B cell (primary cell): Measurements from ENCODE around the gene TNFRSF25. TPM values are rescaled to one million over a fixed set of nuclear protein-coding genes. Genes with fewer than 3 reads are reported as not detected.

Source experiments
- ATAC-seq: fragments of 200-7000 bp; cut with Tn5 transposase; one replicate; pipeline ENCODE4 v1.10.0; 2021; ENCODE audit warnings: low read depth, mild to moderate bottlenecking, moderate number of reproducible peaks, moderate library complexity
- CTCF ChIA-PET: fragments of 350-600 bp; sonication (Branson Sonifier 250); formaldehyde crosslinking; loops from one replicate; lab custom pipeline; 2021; ENCODE audit warnings: antibody characterized with exemption, inconsistent platforms; lab: Charles Lee
- POLR2A ChIA-PET: fragments of 350-600 bp; sonication (Branson Sonifier 250); formaldehyde crosslinking; loops from one replicate; lab custom pipeline; 2021; ENCODE audit warnings: antibody characterized with exemption; lab: Charles Lee
- DNase-seq: peaks from one replicate; pipeline ENCODE4 v3.0.0; 2013
- H2AFZ ChIP-seq: 2 replicates; pipeline ENCODE4 v1.6.1; 2012; ENCODE audit warnings: mild to moderate bottlenecking, low read depth, low read length; ENCODE audit not compliant: insufficient read depth, poor library complexity, severe bottlenecking
- H3K27ac ChIP-seq, 2 donors: 1 replicate in 1 of 2; 2 replicates in 1 of 2; pipeline ENCODE4 v1.5.1; 2012 to 2013; ENCODE audit warnings: low read length in 2 of 2, mild to moderate bottlenecking in 2 of 2, moderate library complexity in 1 of 2
- H3K27me3 ChIP-seq, 4 experiments: fragments of 200-600 bp in 1 of 4; sonication (generic) in 1 of 4; replicated peaks in 1 of 4; 1 replicate in 2 of 4; 2 replicates in 2 of 4; pipeline versions ENCODE4 v1.6.1 to v1.7.0; 2013 to 2016; ENCODE audit warnings: low read length in 3 of 4, mild to moderate bottlenecking in 2 of 4, mixed read lengths in 1 of 4, moderate library complexity in 1 of 4; ENCODE audit not compliant: insufficient read depth in 4 of 4, control insufficient read depth in 3 of 4; ENCODE audit errors: control extremely low read depth in 1 of 4
- H3K36me3 ChIP-seq, 2 experiments: replicated peaks in 1 of 2; 1 replicate in 1 of 2; 2 replicates in 1 of 2; pipeline versions ENCODE4 v1.6.1 to v1.7.1; 2013; ENCODE audit warnings: low read length in 1 of 2; ENCODE audit not compliant: insufficient read depth in 2 of 2, control insufficient read depth in 1 of 2; ENCODE audit errors: control extremely low read depth in 1 of 2, extremely low read depth in 1 of 2
- H3K4me1 ChIP-seq, 2 donors: fragments of 200-600 bp in 1 of 2; sonication (generic) in 1 of 2; 1 replicate in 1 of 2; 2 replicates in 1 of 2; pipeline versions ENCODE4 v1.5.1 to v1.6.1; 2013 to 2017; ENCODE audit warnings: low read length in 2 of 2; ENCODE audit not compliant: control insufficient read depth in 2 of 2, insufficient read depth in 2 of 2
- H3K4me2 ChIP-seq: replicated peaks from 2 replicates; pipeline ENCODE3; 2012; ENCODE audit warnings: mild to moderate bottlenecking, low read depth, low read length; ENCODE audit not compliant: poor library complexity, severe bottlenecking
- H3K4me3 ChIP-seq, 5 experiments: fragments of 200-600 bp in 1 of 5; sonication (generic) in 1 of 5; 1 replicate in 3 of 5; 2 replicates in 2 of 5; pipeline versions ENCODE4 v1.5.1 to v1.7.0; 2011 to 2016; ENCODE audit warnings: low read length in 4 of 5, mild to moderate bottlenecking in 4 of 5, low read depth in 2 of 5, control low read depth in 1 of 5, moderate library complexity in 1 of 5; ENCODE audit not compliant: insufficient read depth in 1 of 5; ENCODE audit errors: control extremely low read depth in 1 of 5, extremely low read depth in 1 of 5
- H3K79me2 ChIP-seq: fragments of 200-600 bp; sonication (generic); one replicate; pipeline ENCODE4 v1.6.0; 2016; ENCODE audit warnings: low read length; ENCODE audit not compliant: control insufficient read depth, insufficient read depth
- H3K9ac ChIP-seq: fragments of 200-600 bp; sonication (generic); 2 replicates; pipeline ENCODE4 v1.6.1; 2017; ENCODE audit warnings: mild to moderate bottlenecking, low read length, moderate library complexity
- H3K9me3 ChIP-seq, 3 donors: one replicate each; pipeline versions ENCODE4 v1.6.1 to v1.7.1; 2013; ENCODE audit warnings: low read length in 2 of 3; ENCODE audit not compliant: control insufficient read depth in 2 of 3, insufficient read depth in 1 of 3; ENCODE audit errors: control extremely low read depth in 1 of 3
- H4K20me1 ChIP-seq: 2 replicates; pipeline ENCODE4 v1.6.0; 2012; ENCODE audit warnings: mild to moderate bottlenecking, low read length; ENCODE audit not compliant: insufficient read depth, control insufficient read depth, poor library complexity, severe bottlenecking
- H3K27ac Mint-ChIP-seq: one replicate; pipeline ENCODE4 v1.8.0; 2021; ENCODE audit warnings: mixed read lengths
- H3K27me3 Mint-ChIP-seq: one replicate; pipeline ENCODE4 v1.8.0; 2021; ENCODE audit warnings: mixed read lengths
- H3K4me1 Mint-ChIP-seq: one replicate; pipeline ENCODE4 v1.8.0; 2021; ENCODE audit warnings: mixed read lengths
- H3K4me3 Mint-ChIP-seq: one replicate; pipeline ENCODE4 v1.8.0; 2021; ENCODE audit warnings: mixed read lengths
- H3K9me3 Mint-ChIP-seq: one replicate; pipeline ENCODE4 v1.8.0; 2022; ENCODE audit warnings: mixed read lengths; ENCODE audit not compliant: insufficient read depth
- EZH2 ChIP-seq: IDR thresholded peaks from 2 replicates; pipeline ENCODE4 v1.6.1; 2012; ENCODE audit warnings: borderline replicate concordance, low read depth, mild to moderate bottlenecking, moderate library complexity, low read length; ENCODE audit not compliant: insufficient read depth, poor library complexity, severe bottlenecking
- WGBS: methylation state at CpG from one replicate; pipeline ENCODE4 v1.1.5; 2013; ENCODE audit warnings: missing lambda C conversion rate; ENCODE audit not compliant: insufficient coverage; 5-methylcytosine and 5-hydroxymethylcytosine counted together
- intact Hi-C: fragments of 100-400 bp; cut with micrococcal nuclease; formaldehyde crosslinking; loops from one replicate; pipeline ENCODE4 v1.10.0; 2022
- polyA plus RNA-seq: library from polyadenylated mRNA; depleted of rRNA; stranded (reverse); fragments of >200 nt; gene quantifications from 2 replicates; pipeline ENCODE4 v1.2.3, GENCODE V29; 2012
- total RNA-seq, 2 donors: library from RNA; stranded (reverse); fragments of 120-200 nt in 1 of 2; gene quantifications; 1 replicate in 1 of 2; 2 replicates in 1 of 2; pipeline versions ENCODE4 v1.2.3 to v1.2.4, GENCODE V29; 2013 to 2022
- TF ChIP-seq, protein P1 (sequence below): fragments of 200-600 bp; IDR thresholded peaks from one replicate; pipeline ENCODE4 v1.8.0; 2022; ENCODE audit warnings: antibody characterized with exemption, mild to moderate bottlenecking

The TNFRSF25 gene
- total and polyA plus RNA-seq, 2 donors (not counting 1 experiment from before 2014, with no cell fraction given) = 2.6 to 7.1 TPM

DNA sequence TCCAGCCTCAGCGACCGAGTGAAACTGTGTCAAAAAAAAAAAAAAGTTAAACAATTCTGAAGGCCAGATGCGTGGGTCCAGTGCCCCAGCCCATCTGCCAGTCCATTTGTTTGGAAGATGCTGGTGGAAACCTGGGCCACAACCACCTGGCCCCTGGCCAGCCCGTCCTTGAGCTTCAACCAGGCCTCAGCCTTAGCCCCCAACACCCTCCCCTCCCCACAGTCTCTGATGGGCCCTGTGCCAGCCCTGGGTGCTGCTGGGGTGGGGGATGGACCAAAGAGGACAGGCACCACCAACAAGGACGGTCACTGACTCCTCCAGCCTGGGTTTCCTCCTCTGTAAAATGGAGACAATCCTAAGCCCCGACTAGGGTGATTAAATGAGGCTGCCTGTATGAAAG lies 45.1 kb upstream of the TNFRSF25 start:
- Histone ChIP-seq H3K4me3 (no peak overlapping the region), H3K27ac (no peak overlapping the region), H3K9me3 (no peaks in the 10 kb centered on the region), H3K4me1 (peaks cover 0 to 10% of the 10 kb centered on the region in 2 donors), H2AFZ (no peak overlapping the region), H4K20me1 (no peaks in the 10 kb centered on the region), H3K27me3 (peaks cover 0 to 2% (median 0%) of the 10 kb centered on the region in 4 experiments), H3K36me3 (no peaks in the 10 kb centered on the region), H3K79me2 (no peaks in the 10 kb centered on the region), H3K9ac (no peak overlapping the region), H3K4me2 (no peak overlapping the region)
- intact Hi-C loops = no loop called here
- ChIA-PET POLR2A (no interaction called here), CTCF (no interaction called here)
- no peak for ATAC-seq
- Mint-ChIP-seq H3K27me3 (peaks cover 6% of the 10 kb centered on the region), H3K27ac (no peak overlapping the region), H3K4me3 (no peak overlapping the region), H3K9me3 (no peaks in the 10 kb centered on the region), H3K4me1 (no peaks in the 10 kb centered on the region)
- DNase-seq = no peak
- TF ChIP-seq EZH2 = no peak
- TF ChIP-seq, protein P1, sequence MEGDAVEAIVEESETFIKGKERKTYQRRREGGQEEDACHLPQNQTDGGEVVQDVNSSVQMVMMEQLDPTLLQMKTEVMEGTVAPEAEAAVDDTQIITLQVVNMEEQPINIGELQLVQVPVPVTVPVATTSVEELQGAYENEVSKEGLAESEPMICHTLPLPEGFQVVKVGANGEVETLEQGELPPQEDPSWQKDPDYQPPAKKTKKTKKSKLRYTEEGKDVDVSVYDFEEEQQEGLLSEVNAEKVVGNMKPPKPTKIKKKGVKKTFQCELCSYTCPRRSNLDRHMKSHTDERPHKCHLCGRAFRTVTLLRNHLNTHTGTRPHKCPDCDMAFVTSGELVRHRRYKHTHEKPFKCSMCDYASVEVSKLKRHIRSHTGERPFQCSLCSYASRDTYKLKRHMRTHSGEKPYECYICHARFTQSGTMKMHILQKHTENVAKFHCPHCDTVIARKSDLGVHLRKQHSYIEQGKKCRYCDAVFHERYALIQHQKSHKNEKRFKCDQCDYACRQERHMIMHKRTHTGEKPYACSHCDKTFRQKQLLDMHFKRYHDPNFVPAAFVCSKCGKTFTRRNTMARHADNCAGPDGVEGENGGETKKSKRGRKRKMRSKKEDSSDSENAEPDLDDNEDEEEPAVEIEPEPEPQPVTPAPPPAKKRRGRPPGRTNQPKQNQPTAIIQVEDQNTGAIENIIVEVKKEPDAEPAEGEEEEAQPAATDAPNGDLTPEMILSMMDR = no peak
- WGBS = 62% methylated on average over 4 of the region's 6 CpGs

DNA sequence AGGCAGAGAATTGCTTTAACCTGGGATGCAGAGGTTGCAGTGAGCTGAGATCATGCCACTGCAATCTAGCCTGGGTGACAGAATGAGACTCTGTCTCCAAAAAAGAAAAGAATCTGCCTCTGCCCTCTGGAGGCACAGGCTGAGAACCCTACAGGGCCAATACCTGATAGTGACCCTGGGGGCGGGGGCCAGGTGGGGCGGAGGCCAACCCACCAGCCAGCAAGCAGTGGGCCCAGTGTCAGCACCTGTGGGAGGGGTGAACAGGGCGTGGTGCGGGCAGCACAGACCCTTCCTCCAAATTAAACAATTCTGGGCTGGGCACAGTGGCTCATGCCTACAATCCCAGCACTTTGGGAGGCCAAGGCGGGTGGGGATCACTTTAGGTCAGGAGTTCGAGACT lies 44.5 kb upstream of the TNFRSF25 start:
- peaks cover 0 to 2% (median 0%) of the 10 kb centered on the region in 4 experiments for H3K27me3 ChIP-seq
- H3K4me3 Mint-ChIP-seq = no peak overlapping the region
- ATAC-seq (no peak), DNase-seq (no peak)
- H3K36me3 ChIP-seq = no peaks in the 10 kb centered on the region
- POLR2A ChIA-PET = no interaction called here
- no peaks in the 10 kb centered on the region for H4K20me1 ChIP-seq
- no peak overlapping the region for H3K27ac Mint-ChIP-seq
- H3K9me3 Mint-ChIP-seq = no peaks in the 10 kb centered on the region
- CTCF ChIA-PET = no interaction called here
- WGBS = 97% methylated on average over 5 of the region's 6 CpGs
- H3K4me1 Mint-ChIP-seq = no peaks in the 10 kb centered on the region
- no peak overlapping the region for H3K9ac ChIP-seq
- no peak overlapping the region for H3K4me3 ChIP-seq
- no peak overlapping the region for H3K4me2 ChIP-seq
- TF ChIP-seq, protein P1 = no peak
- no peak for TF ChIP-seq EZH2
- peaks cover 0 to 10% of the 10 kb centered on the region in 2 donors for H3K4me1 ChIP-seq
- intact Hi-C loops = no loop called here
- H2AFZ ChIP-seq = no peak overlapping the region
- H3K27ac ChIP-seq = no peak overlapping the region
- no peaks in the 10 kb centered on the region for H3K79me2 ChIP-seq
- H3K9me3 ChIP-seq = no peaks in the 10 kb centered on the region
- peaks cover 6% of the 10 kb centered on the region for H3K27me3 Mint-ChIP-seq
